ENCODE measurements around the gene TMEFF1. TPM values are rescaled to one million over a fixed set of nuclear protein-coding genes. Genes with fewer than 3 reads are reported as not detected.

Gene TMEFF1
- total RNA-seq, 1 experiment from 2014 or later: 1.7 TPM

- DNase-seq: no peak
- Mint-ChIP-seq H3K36me3 (ENCODE audit: insufficient read depth, unreplicated experiment) (peaks cover 11% of the 10 kb centered on the region), H3K27me3 (ENCODE audit: unreplicated experiment) (no peaks in the 10 kb centered on the region), H3K4me1 (ENCODE audit: low read depth, unreplicated experiment) (peaks cover 10% of the 10 kb centered on the region), H3K4me3 (ENCODE audit: low read depth, unreplicated experiment) (no peak overlapping the region), H3K9me3 (ENCODE audit: low read depth, unreplicated experiment) (no peaks in the 10 kb centered on the region), H3K27ac (ENCODE audit: unreplicated experiment) (no peak overlapping the region)
- TF ChIP-seq CTCF (IDR thresholded peaks at IDR 0.05; ENCODE audit: unreplicated experiment): no peak
- BruUV-seq (replicated peaks): no TSS peak
- intact Hi-C loops (cut with micrococcal nuclease; ENCODE audit: unreplicated experiment): no loop called here
- CTCF ChIA-PET: no interaction called here
Measured at GRCh38 chr9:100478192-100478591, 5.2 kb downstream of the TMEFF1 start.

GRCh38 chr9:100479820-100480219 lies 6.9 kb downstream of the TMEFF1 start:
- DNase-seq: no peak
- BruUV-seq (replicated peaks): no TSS peak
- TF ChIP-seq CTCF (IDR thresholded peaks at IDR 0.05; ENCODE audit: unreplicated experiment): no peak
- CTCF ChIA-PET: no interaction called here
- Mint-ChIP-seq H3K27me3 (ENCODE audit: unreplicated experiment) (no peaks in the 10 kb centered on the region), H3K27ac (ENCODE audit: unreplicated experiment) (no peak overlapping the region), H3K4me1 (ENCODE audit: low read depth, unreplicated experiment) (no peaks in the 10 kb centered on the region), H3K9me3 (ENCODE audit: low read depth, unreplicated experiment) (no peaks in the 10 kb centered on the region), H3K4me3 (ENCODE audit: low read depth, unreplicated experiment) (no peak overlapping the region), H3K36me3 (ENCODE audit: insufficient read depth, unreplicated experiment) (no peaks in the 10 kb centered on the region)
- intact Hi-C loops (cut with micrococcal nuclease; ENCODE audit: unreplicated experiment): no loop called here

- H3K27me3 Mint-ChIP-seq (ENCODE audit: unreplicated experiment): no peaks in the 10 kb centered on the region
- CTCF ChIA-PET: interaction anchor here (0.9 kb wide), 1 partner anchor 12 kb away, joined by 3 read pairs; the partner anchor contains the start of gene TMEFF1
- no TSS peak for BruUV-seq (replicated peaks)
- no peaks in the 10 kb centered on the region for H3K9me3 Mint-ChIP-seq (ENCODE audit: low read depth, unreplicated experiment)
- no peak for TF ChIP-seq CTCF (IDR thresholded peaks at IDR 0.05; ENCODE audit: unreplicated experiment)
- no peak for DNase-seq
- no peaks in the 10 kb centered on the region for H3K4me1 Mint-ChIP-seq (ENCODE audit: low read depth, unreplicated experiment)
- H3K36me3 Mint-ChIP-seq (ENCODE audit: insufficient read depth, unreplicated experiment): no peaks in the 10 kb centered on the region
- H3K27ac Mint-ChIP-seq (ENCODE audit: unreplicated experiment): no peak overlapping the region
- intact Hi-C loops (cut with micrococcal nuclease; ENCODE audit: unreplicated experiment): no loop called here
- no peak overlapping the region for H3K4me3 Mint-ChIP-seq (ENCODE audit: low read depth, unreplicated experiment)
Measured at GRCh38 chr9:100485196-100485595, 12.2 kb downstream of the TMEFF1 start.

GRCh38 chr9:100486479-100487176 lies 13.7 kb downstream of the TMEFF1 start:
- Mint-ChIP-seq H3K27ac (ENCODE audit: unreplicated experiment) (no peak overlapping the region), H3K9me3 (ENCODE audit: low read depth, unreplicated experiment) (no peaks in the 10 kb centered on the region), H3K36me3 (ENCODE audit: insufficient read depth, unreplicated experiment) (no peaks in the 10 kb centered on the region), H3K27me3 (ENCODE audit: unreplicated experiment) (no peaks in the 10 kb centered on the region), H3K4me3 (ENCODE audit: low read depth, unreplicated experiment) (no peak overlapping the region), H3K4me1 (ENCODE audit: low read depth, unreplicated experiment) (no peaks in the 10 kb centered on the region)
- no peak for DNase-seq
- TF ChIP-seq CTCF (IDR thresholded peaks at IDR 0.05; ENCODE audit: unreplicated experiment): no peak
- intact Hi-C loops (cut with micrococcal nuclease; ENCODE audit: unreplicated experiment): no loop called here
- CTCF ChIA-PET: no interaction called here
- BruUV-seq (replicated peaks): no TSS peak
